ENCODE measurements around the gene INPP4A.

INPP4A gene

DNA sequence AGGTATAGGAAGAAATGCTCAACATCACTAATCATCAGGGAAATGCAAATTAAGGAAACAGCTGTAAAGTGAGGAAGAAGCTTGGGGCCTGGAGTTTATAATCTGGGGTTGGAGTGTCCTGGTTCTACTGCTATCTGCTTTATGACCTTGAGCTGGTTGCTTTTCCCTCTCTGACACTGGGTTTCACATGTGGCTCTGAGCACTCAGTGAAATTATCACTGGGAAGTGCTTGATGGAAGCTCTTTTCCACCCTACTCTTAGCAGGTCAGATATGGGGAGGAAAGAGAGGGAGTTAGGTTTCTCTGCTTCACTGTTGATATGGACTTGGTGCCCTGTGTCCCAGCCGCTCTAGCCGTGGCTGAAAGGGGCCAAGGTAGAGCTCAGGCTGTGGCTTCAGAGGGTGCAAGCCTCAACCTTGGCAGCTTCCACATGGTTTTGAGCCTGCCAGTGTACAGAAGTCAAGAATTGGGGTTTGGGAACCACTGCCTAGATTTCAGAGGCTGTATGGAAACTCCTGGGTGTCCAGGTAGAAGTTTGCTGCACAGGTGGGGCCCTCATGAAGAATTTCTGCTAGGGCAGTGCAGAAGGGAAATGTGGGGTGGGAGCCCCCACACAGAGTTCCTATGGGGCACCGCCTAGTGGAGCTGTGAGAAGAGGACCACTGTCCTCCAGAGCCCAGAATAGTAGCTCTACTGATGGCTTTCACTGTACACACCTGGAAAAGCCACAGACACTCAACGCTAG, 52.3 kb downstream of the INPP4A start:
- DNase-seq (ENCODE audit: low spot score) = no peak

DNA sequence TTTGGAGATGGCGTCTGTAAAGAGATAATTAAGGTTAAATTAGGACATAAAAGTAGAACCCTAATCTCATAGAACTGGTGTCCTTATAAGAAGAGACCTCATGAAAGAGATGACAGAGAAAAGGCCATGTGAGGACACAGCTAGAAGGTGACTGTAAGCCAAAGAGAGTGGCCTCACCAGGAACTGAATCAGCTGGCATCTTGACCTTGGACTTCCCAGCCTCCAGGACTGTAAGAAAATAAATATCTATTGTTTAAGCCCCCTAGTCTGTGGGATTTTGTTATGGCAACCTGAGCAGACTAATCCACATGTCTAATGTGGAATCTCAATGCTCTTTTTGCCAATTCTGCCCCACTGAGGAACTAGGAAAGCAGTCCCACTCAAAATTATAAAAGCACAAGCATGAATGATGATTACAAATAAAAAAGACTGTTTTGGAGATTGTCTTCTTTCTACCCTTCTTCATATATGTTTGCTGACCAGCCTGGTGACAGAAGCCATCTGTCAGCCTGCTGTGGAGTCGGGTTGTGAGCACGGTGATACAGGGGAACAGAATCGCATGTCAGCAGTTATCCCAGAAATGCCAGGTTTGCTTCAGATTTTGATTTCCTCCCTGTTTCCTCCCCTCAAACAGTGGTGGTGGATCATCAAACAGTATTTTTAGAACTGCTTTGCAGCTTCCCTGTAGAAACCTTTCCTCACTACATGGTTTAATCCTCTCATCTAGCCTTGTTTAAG, 54.2 kb downstream of the INPP4A start:
- DNase-seq (ENCODE audit: low spot score) = no peak

DNA sequence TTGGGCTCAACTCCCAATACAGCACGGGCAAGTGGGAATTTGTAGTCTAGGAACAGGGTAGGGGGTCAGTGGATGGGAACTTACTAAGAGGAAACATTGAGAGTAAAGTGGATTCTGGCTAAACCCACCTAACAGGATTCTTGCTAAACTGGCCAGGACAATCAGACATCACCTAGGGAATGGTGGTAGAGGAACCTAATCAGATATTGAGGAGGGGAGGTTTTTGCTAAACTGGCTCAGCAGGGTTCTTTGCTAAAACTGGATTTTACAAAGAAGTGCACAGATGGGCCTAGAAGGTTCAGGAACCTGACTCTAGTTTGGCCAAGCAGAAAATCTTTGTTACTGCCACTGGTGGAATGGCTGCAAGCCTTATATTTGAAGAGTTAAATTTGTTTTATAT, 55.9 kb downstream of the INPP4A start:
- no peak for DNase-seq (ENCODE audit: low spot score)

DNA sequence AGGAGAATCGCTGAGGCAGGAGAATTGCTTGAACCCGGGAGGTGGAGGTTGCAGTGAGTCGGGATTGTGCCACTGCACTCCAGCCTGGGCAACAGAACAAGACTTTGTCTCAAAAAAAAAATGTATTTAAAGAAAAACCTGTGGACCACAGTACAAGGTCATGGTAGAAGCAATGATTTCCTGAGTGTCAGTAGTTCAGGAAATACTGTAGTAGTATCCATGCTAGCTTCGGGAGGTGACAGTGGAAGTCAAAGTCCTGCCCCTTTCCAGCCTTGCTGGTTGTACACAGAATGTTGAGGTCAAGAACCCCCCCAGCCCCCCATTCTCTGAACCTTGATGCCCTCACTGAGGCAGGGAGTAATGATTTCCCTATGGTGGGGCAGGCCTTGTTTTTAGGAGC, 56.6 kb downstream of the INPP4A start:
- no peak for DNase-seq (ENCODE audit: low spot score)

DNA sequence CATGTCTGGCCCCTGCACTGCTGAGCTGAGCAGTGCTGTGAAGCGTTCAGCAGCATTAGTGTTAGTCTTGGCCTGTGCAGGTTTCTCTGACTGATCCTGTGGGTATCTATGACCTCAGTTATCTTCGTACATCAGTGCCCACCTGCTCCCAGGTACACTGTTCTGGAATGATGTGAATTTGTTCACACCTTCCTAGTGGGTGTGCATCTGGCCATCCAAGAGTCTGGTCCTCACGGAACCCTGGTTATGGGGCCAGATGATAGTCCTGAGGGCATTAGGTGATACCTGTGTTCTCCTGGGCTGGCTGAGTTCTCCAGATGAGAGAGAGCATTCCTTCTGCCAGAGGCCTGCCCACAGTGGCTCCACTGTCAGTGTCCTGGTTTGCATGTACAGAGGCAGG, 57.2 kb downstream of the INPP4A start:
- no peak for DNase-seq (ENCODE audit: low spot score)

DNA sequence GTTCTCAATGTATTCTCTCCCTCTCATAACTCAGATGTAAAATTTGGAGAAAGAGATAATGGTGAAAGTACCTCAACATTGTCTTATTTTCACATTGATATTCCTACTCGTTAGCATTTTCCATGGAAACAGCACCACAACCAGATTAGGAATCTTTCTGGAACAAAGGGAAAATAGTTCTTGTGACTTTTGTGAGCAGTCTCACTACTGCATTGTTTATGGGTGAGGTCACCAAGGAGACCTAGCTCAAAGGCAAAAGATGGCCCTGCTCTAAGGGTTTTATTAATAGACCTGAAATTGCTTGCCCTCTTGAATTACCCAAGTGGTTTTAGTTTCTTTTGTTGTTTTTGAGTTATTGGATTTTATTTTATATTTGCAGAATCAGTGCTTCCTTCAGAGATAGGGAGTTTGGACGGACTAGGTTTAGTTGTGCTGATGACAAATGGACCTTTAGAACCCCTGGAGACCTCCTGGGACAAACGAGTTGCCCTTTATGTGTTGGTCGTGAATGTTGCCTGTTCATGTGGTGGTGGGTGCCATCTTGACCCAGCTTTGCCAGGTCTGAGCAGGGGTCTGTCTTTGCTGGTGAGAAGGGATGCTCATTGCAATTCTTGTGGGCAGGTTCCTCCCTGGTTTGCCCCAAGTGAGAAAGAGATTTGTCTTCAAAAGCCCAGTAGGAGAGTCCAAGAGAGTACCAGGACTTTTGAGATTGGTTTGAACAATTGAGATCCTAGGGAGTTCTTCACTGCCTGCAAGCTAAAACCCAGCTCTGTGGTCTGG, 58.1 kb downstream of the INPP4A start:
- DNase-seq (ENCODE audit: low spot score) = peak; percentile 40

DNA sequence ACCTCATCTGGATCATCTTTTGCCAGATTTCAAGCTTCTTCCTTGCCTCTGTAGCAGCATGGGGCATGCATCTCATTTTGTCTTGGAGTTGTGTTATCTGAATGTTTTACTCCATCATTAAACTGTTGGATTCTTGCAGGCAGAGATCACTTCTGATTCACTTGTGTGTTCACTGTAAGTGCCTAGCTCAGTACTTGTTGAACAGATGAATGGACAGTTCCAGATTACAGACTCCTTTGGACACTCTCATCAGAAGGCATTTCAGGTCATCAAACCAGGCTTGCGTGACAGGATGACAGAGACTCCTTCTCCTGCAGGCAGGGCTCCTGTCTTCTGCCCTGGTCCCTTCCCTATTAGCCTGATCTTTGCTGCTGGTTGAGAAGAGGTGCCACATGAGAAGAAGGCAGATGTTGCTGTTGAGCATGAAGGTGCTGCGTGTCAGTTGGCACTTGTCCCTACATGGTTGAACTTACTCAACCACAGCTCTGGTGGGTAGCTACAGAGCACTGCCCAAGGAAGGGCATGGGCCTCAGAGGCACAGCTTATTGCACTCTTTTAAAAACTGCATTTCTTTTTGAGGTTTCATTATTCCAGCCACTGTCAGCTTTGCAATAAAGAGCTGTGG, 58.9 kb downstream of the INPP4A start:
- DNase-seq (ENCODE audit: low spot score) = no peak

DNA sequence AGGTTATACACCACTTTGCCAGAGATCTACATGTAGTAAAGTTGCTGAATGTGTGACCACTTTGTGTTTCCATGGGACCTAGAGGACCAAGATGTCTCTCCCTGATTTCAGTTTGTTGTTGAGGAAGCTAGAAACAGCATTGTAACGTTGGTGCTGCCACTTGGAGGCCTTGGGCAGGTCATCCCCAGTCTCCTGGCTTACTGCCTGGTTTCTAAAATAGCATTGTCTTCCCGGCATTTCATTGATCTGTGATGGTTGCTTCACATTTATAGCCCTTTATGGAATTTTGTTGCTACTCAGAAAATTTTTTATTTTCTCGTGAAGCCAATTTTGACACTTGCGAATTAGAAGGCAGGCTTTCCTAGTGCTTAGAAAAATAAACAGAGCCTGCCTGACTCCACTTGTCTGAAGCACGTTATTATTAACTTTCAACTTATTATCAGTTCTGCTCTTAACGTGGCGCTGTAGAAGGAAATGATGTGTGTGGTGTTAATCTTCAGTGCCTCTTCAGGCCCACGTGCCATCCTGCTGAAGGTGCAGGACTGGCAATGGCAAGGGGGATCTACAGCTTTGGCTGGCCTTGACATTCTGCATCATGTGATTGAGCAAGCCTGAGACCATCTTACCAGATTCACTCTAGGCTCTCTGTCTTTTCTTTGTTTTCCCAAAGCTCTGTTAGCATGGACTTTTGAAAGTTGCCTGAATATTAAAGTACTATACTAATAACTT, 59.9 kb downstream of the INPP4A start:
- DNase-seq (ENCODE audit: low spot score) = no peak

DNA sequence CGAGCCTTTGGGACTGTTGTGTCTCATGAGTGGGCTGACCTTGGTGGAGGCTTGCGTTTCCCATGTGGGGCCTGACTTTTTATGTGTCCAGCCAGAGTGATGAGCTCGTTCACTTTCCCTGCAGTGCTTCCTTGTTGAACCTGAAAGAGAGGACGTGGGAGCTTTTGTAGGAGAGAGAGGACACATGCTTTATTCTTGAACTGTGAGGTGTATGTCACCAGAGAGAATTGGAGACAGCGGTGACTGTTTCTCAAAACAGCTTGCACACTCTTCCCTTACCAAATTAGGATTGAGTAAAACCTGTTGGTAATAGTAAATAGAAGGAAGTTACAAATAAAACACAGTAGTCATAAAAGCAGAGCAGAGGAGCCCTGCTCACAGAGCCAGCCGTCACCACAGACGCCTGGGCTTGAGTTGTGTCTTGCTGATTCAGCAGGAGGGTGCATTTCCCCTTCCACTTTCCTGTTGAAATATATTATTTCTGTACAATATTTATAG, 60.7 kb downstream of the INPP4A start:
- no peak for DNase-seq (ENCODE audit: low spot score)

DNA sequence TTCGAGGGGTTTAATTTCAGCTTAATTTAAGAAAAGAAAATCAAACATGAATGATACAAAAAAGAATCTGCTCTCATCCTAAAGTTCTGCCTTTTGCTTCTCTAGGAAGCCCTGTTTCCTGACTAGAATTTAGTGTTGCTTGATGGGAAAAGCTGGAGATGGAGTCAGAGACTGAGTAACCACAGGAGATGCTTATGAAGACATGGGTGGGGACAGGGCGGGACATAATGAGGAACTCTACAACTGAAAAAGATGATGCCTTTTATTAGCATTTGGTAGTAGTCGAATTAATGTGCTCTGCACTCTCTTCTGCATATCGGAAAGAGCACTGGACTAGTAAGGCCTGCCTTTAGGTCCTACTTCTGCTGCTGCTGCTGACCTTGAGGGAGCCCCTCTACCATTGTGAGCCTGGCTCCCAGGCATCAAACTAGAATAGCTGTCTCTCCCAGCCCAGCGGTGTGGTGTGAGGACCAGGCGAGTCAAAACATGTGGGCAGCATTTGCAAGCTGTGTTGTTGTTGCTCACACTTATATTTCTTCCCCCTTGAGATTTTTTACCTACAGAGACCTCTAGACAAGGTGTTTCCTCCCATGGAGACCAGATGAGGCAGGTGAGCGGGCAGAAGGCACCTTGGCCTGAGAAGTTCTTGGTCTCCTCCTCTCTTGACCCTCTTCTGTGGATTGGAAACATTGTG, 61.5 kb downstream of the INPP4A start:
- no peak for DNase-seq (ENCODE audit: low spot score)

DNA sequence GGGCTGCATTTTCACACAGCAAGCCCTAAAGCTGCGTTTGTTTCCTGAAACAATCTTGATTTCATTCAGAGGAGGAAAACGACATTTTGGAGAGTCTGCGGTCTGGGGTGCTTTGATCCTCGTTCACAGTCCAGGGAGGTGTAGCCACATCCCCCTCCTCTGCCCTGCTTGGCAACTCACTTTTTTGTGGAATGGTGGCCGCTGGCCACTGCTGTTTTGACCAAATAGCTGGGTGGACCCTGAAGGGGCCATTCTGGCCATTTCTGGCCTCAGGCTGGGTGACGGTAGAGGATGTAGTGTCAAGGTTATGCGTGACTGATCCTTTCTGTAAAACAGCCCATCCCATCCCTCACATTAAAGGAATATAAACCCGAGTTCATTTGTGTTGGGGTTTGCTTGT, 62.2 kb downstream of the INPP4A start:
- DNase-seq (ENCODE audit: low spot score) = no peak

DNA sequence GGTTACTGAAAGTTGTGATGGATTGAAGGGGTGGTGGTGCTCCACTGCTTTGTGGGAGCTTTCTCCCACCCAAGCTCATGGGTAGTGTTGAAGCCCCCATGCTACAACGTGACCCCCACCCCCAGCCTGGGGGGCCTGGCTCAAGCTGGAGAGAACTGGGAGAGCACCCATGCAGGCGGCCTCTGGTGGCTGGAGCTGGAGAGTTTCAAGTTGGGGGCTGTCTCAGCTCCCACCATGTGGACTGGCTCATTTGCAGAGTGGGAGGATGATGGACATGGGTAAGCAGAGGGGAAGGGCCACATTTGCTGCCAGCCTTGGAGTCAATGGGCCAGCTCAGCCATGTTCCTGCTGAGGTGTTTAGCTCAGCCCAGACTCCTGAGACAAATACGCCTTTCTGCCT, 62.8 kb downstream of the INPP4A start:
- no peak for DNase-seq (ENCODE audit: low spot score)

DNA sequence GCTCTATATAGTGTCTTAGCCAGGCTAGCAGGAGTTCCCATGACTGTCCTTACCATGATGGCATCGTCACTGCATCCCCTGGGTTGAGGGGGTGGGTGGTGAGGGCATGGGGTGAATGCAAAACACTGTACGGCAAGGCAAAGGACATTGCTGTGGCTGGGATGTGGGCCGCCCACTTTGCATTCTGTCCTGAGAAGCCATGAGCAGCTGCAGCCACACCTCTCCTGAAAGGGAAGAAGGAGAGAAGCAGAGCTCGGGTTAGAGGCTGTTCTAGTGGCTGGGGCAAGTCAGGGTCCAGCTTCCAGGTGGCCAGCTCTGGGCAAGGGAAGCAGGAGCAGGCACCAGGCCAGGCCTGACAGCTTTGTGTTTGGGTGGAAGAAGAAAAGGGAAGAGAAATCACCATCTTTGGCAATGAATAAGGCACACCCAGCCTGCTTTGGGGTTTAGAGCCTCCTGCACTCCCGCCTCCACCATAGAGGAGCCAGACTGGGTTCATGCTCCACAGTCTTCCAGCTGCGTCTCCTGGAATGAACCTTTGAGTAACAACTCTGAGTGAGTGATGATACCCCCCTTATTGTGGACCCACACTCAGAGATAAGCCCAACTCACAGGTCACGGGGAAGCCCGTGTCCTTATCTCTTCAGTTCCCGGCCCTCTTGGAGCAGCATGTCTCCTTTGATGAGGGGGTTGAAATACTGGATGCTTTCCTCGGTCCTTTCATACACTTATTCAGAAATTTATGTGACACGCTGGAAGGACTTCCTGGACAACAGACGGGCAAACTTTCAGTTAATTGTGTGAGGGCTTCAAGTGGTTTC, 63.4 kb downstream of the INPP4A start:
- no peak for DNase-seq (ENCODE audit: low spot score)

DNA sequence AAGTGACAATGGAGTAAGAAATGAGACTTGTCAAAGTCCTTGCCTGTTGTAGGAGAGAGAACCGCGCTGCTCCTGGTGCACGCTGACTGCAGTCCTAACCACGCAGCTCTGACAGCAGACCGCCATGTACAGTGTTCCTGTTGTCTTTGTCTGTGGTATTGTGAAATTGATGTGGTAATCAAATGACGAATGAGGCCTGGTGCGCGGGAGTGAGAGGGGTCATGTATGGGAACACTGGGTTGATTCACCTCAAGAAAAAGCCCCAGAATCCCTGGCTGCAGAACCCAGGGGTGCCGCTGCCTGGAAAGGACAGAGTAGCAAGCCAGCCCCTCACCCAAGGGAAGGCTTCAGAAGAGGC, 64.0 kb downstream of the INPP4A start:
- no peak for DNase-seq (ENCODE audit: low spot score)

DNA sequence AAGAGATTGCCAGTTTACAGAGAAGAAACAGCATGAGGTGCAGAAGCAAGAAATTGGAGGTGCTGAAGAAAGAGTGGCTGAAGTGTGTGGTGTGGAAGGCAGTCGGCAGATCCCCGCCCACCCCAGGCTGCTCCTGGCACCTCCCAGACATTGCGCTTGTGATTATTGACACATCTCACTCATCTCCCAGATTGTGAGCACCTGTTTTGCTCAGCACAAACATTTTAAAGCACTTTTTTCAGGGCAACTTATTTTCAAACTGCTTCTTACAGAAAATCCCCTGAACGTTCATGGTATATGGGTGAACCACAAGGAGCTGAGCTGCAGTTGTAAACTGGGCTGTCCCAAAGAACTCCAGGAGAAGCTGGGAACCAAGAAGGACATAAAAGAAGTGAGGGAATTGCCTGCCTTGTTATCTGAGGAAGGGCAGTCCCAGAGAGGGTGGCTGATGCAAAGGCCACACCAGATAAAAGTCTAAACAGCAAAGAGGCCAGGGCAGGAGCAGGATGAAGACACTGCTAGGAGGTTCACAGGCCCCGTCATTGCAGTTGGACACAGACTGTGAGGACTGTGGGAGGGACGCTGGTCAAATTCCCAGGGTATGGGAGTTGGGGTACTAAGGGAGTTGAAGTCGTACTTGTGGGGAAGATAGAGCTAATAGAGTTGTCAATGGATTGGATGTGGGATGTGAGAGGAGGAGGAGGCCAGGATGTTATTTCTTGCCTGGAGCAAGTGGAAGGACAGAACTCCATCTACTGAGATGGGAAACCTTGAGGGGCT, 65.1 kb downstream of the INPP4A start:
- no peak for DNase-seq (ENCODE audit: low spot score)

DNA sequence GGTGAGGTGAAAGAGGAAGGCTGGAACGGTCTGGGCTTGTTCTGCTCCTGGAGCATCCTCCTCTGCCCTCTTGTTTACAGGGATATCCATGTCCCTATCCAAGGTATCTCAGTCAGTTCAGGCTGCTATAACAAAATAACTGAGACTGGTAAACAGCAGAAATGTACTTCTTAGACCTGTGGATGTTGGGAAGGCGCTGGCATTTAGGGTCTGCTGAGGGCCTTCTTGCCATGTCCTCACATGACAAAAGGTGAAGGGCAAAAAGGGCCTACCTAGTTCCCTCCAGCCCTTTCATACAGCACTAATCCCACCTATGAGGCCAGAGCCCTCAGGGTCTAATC, 65.6 kb downstream of the INPP4A start:
- no peak for DNase-seq (ENCODE audit: low spot score)

DNA sequence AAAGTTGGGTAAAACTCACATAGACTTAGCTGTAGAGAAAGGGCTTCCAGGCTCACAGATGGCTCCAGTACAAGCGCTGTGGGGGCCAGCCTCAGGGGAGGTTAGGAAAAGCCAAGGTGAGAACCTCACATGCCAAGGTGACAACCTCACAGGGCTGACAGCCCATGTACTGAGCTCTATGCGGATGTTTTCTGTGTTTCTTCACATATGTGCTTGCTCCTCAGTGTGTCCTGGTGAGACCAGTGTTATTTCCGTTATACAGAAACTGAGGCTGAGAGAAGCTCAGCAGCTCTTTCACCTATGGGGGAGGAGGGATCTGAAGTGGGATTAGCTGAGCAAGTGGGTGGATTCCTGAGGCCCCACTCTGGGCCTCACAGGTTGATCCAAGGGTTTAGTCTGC, 67.3 kb downstream of the INPP4A start:
- no peak for DNase-seq (ENCODE audit: low spot score)

DNA sequence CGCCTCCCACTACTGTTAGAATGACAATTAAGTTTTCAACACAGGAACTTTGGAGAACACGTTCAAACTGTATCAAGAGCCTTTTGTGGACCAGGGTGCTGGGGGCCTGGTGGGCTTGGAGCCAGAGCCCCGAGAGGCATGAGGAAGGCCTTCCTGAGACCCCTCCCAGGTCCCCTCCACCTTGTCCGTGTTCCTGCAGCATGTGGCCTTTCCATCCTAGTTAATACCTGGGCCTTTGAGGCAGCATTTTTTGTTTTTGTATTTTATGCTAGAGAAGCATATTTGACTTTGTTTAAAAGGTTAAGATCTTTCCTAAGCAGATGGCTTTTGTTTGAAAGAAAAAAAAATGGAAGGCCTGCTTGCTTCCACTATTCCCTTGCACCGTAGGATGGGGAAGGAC, 68.0 kb downstream of the INPP4A start:
- DNase-seq (ENCODE audit: low spot score) = no peak

DNA sequence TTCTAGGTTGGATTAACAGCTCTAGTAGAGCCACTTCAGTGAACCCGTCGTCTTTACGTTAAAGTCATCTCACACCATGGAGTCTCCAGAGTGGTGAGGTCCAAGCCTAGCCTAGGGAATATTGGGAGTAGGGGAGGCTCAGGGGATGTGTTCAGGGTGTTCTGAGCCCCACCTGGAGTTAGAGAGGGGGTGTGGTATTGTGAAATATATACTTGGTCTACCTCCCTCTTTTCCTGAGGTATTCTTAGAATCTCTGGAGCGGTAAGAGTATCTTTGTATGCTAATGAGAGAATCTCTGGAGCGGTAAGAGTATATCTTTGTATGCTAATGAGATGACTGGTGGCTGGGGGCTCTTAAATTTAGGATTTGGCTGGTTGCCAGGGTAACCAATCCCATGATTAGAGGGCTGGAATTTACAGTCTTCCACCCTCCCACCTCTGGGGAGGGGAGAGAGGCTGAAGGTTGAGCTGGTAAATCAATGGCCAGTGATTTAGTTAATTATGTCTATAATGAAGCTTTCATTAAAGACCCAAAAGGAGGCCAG, 69.5 kb downstream of the INPP4A start:
- no peak for DNase-seq (ENCODE audit: low spot score)

Data from COLO829 (cell line).